Mesodermal cell (in vitro differentiated cells): ENCODE data around the gene AP1S1. TPM values are rescaled to one million over a fixed set of nuclear protein-coding genes. Genes with fewer than 3 reads are reported as not detected.
"Not testable (repeated sequence)": the region's sequence is repeated elsewhere in the genome, so short reads cannot be mapped to it uniquely, and the experiment has no call there.

Experiments used
- H3K27ac ChIP-seq: 2 replicates; pipeline ENCODE4 v1.7.0; 2013; ENCODE audit warnings: mild to moderate bottlenecking, low read depth, low read length, moderate library complexity; ENCODE audit not compliant: severe bottlenecking
- H3K36me3 ChIP-seq: 2 replicates; pipeline ENCODE4 v1.7.1; 2013; ENCODE audit warnings: mild to moderate bottlenecking, low read length, moderate library complexity; ENCODE audit not compliant: control insufficient read depth, insufficient read depth
- H3K4me1 ChIP-seq: one replicate; pipeline ENCODE4 v1.7.1; 2013; ENCODE audit warnings: mild to moderate bottlenecking, low read length; ENCODE audit not compliant: insufficient read depth, control insufficient read depth, poor library complexity, severe bottlenecking
- H3K4me3 ChIP-seq: 2 replicates; pipeline ENCODE4 v1.7.0; 2013; ENCODE audit warnings: low read length, control low read depth, mild to moderate bottlenecking; ENCODE audit not compliant: insufficient read depth, poor library complexity, severe bottlenecking; ENCODE audit errors: extremely low read depth
- H3K9me3 ChIP-seq: 2 replicates; pipeline ENCODE4 v1.7.1; 2013; ENCODE audit warnings: mild to moderate bottlenecking, low read length, moderate library complexity; ENCODE audit not compliant: control insufficient read depth
- WGBS, 2 experiments: methylation state at CpG; one replicate each; pipeline ENCODE4 v1.1.5; 2013; ENCODE audit warnings: missing lambda C conversion rate in 2 of 2; ENCODE audit not compliant: insufficient coverage in 2 of 2; 5-methylcytosine and 5-hydroxymethylcytosine counted together
- polyA plus RNA-seq, 2 experiments: library from polyadenylated mRNA; stranded (reverse); fragments of 50-300 nt; gene quantifications; one replicate each; pipeline ENCODE4 v1.2.3, GENCODE V29; 2013

AP1S1 gene
- polyA plus RNA-seq (2013, experiment 1 of 2): 98.7 TPM
- 82.7 TPM for polyA plus RNA-seq (2013, experiment 2 of 2)

- peak within 1 kb of the TSS; percentile 87 for H3K4me3 ChIP-seq
- no peaks in the 10 kb centered on the region for H3K9me3 ChIP-seq
- H3K36me3 ChIP-seq: peaks cover 28% of the 10 kb centered on the region
- WGBS, 2 experiments: 1 to 5% methylated on average over 27 to 32 of the region's 51 CpGs
- H3K4me1 ChIP-seq: peaks cover 15% of the 10 kb centered on the region
- H3K27ac ChIP-seq: no peak within 1 kb of the TSS
These were observed at the start of gene AP1S1 for GRCh38 chr7:101153969-101154692. Gene AP1S1, plus strand, starts transcription at chr7:101154476. Its CDS starts 39 bp downstream, at chr7:101154515.

GRCh38 chr7:101104799-101105198 lies 49.5 kb upstream of the AP1S1 start:
- Histone ChIP-seq H3K9me3 (no peaks in the 10 kb centered on the region), H3K4me3 (no peak overlapping the region), H3K36me3 (no peaks in the 10 kb centered on the region), H3K27ac (no peak overlapping the region), H3K4me1 (peaks cover 28% of the 10 kb centered on the region)
- 93% methylated on average over 3 of the region's 3 CpGs; no CpG with 5 or more reads in 1 of the 2 experiments for WGBS, 2 experiments

GRCh38 chr7:101105248-101105647 lies 49.0 kb upstream of the AP1S1 start:
- peaks cover 29% of the 10 kb centered on the region for H3K4me1 ChIP-seq
- 95 to 96% methylated on average over 3 to 4 of the region's 5 CpGs for WGBS, 2 experiments

GRCh38 chr7:101106386-101106785 lies 47.9 kb upstream of the AP1S1 start:
- H3K4me3 ChIP-seq: no peak overlapping the region
- H3K4me1 ChIP-seq: peaks cover 23% of the 10 kb centered on the region
- H3K36me3 ChIP-seq: no peaks in the 10 kb centered on the region
- WGBS, 2 experiments: 95 to 97% methylated on average over 6 to 7 of the region's 7 CpGs
- no peaks in the 10 kb centered on the region for H3K9me3 ChIP-seq
- H3K27ac ChIP-seq: no peak overlapping the region

More at GRCh38 chr7:101105248-101105647, 49.0 kb upstream of the AP1S1 start:
- H3K27ac ChIP-seq, H3K36me3 ChIP-seq, H3K9me3 ChIP-seq, H3K4me3 ChIP-seq: not testable (repeated sequence)

- Histone ChIP-seq H3K27ac (no peak overlapping the region), H3K36me3 (no peaks in the 10 kb centered on the region), H3K9me3 (no peaks in the 10 kb centered on the region), H3K4me3 (no peak overlapping the region), H3K4me1 (peaks cover 28% of the 10 kb centered on the region)
- WGBS, 2 experiments: 89 to 91% methylated on average over 3 to 9 of the region's 16 CpGs
These were observed 45.9 kb upstream of the AP1S1 start for GRCh38 chr7:101108330-101108857.

- Histone ChIP-seq H3K4me3 (no peak overlapping the region), H3K36me3 (no peaks in the 10 kb centered on the region), H3K27ac (no peak overlapping the region), H3K9me3 (no peaks in the 10 kb centered on the region), H3K4me1 (peaks cover 28% of the 10 kb centered on the region)
- WGBS, 2 experiments: 94 to 95% methylated on average over 7 of the region's 7 CpGs
These were observed 45.3 kb upstream of the AP1S1 start for GRCh38 chr7:101108961-101109360.

- no peak overlapping the region for H3K4me3 ChIP-seq
- H3K27ac ChIP-seq: no peak overlapping the region
- H3K9me3 ChIP-seq: no peaks in the 10 kb centered on the region
- H3K36me3 ChIP-seq: no peaks in the 10 kb centered on the region
- WGBS, 2 experiments: 85 to 92% methylated on average over 5 to 6 of the region's 6 CpGs
- H3K4me1 ChIP-seq: peaks cover 28% of the 10 kb centered on the region
These were observed 44.9 kb upstream of the AP1S1 start for GRCh38 chr7:101109368-101109767.

- Histone ChIP-seq H3K27ac (no peak overlapping the region), H3K4me1 (peaks cover 29% of the 10 kb centered on the region), H3K36me3 (no peaks in the 10 kb centered on the region), H3K9me3 (no peaks in the 10 kb centered on the region), H3K4me3 (no peak overlapping the region)
- WGBS, 2 experiments: 74 to 100% methylated on average over 1 to 4 of the region's 5 CpGs
These were observed 43.0 kb upstream of the AP1S1 start for GRCh38 chr7:101111261-101111660.

GRCh38 chr7:101112233-101112632 lies 42.0 kb upstream of the AP1S1 start:
- 92 to 96% methylated on average over 10 of the region's 11 CpGs for WGBS, 2 experiments
- no peaks in the 10 kb centered on the region for H3K36me3 ChIP-seq
- no peak overlapping the region for H3K4me3 ChIP-seq
- no peaks in the 10 kb centered on the region for H3K9me3 ChIP-seq
- H3K4me1 ChIP-seq: peaks cover 36% of the 10 kb centered on the region
- no peak overlapping the region for H3K27ac ChIP-seq

GRCh38 chr7:101113140-101113539 lies 41.1 kb upstream of the AP1S1 start:
- 87 to 100% methylated on average over 5 to 7 of the region's 7 CpGs for WGBS, 2 experiments
- H3K27ac ChIP-seq, H3K9me3 ChIP-seq, H3K4me3 ChIP-seq, H3K36me3 ChIP-seq: not testable (repeated sequence)
- peaks cover 39% of the 10 kb centered on the region for H3K4me1 ChIP-seq

GRCh38 chr7:101113836-101114235 lies 40.4 kb upstream of the AP1S1 start:
- peaks cover 32% of the 10 kb centered on the region for H3K4me1 ChIP-seq
- H3K36me3 ChIP-seq: no peaks in the 10 kb centered on the region
- 84 to 86% methylated on average over 6 to 10 of the region's 11 CpGs for WGBS, 2 experiments
- H3K9me3 ChIP-seq: no peaks in the 10 kb centered on the region
- no peak overlapping the region for H3K4me3 ChIP-seq
- no peak overlapping the region for H3K27ac ChIP-seq
